Panc1 (cell line): ENCODE data around the gene AGBL1. TPM values are rescaled to one million over a fixed set of nuclear protein-coding genes. Genes with fewer than 3 reads are reported as not detected.

ENCODE experiments used
- ATAC-seq: fragments of 200-7000 bp; cut with Tn5 transposase; 2 replicates; pipeline ENCODE4 v1.9.1; 2020; ENCODE audit warnings: mild to moderate bottlenecking, moderate library complexity
- BruUV-seq: library from RNA; stranded (reverse); fragments of 400-500 nt; replicated peaks from 2 replicates; lab custom pipeline; 2021; lab: Mats Ljungman, UMichigan
- CTCF ChIA-PET: fragments of 300-600 bp; sonication (Branson Sonifier 250); formaldehyde crosslinking; loops from one replicate; lab custom pipeline; 2022; ENCODE audit warnings: antibody characterized with exemption; lab: Charles Lee
- POLR2A ChIA-PET: fragments of 300-600 bp; sonication (Branson Sonifier 250); formaldehyde crosslinking; loops from one replicate; lab custom pipeline; 2022; ENCODE audit warnings: antibody characterized with exemption; lab: Charles Lee
- DNase-seq: peaks from one replicate; pipeline ENCODE4 v3.0.0-alpha.2; 2010; ENCODE audit warnings: low read depth, low spot score
- H3K27ac ChIP-seq: 2 replicates; pipeline ENCODE4 v1.5.1; 2011; ENCODE audit warnings: mild to moderate bottlenecking, low read length, inconsistent platforms
- H3K27me3 ChIP-seq: fragments of 200-500 bp; sonication (Bioruptor generic); 2 replicates; pipeline ENCODE4 v1.6.0; 2014; ENCODE audit warnings: low read length, inconsistent platforms; ENCODE audit not compliant: control insufficient read depth, insufficient read depth
- H3K36me3 ChIP-seq: fragments of 200-500 bp; sonication (Bioruptor generic); 2 replicates; pipeline ENCODE4 v1.5.1; 2014; ENCODE audit warnings: inconsistent platforms, mild to moderate bottlenecking, low read length, moderate library complexity; ENCODE audit not compliant: control insufficient read depth, insufficient read depth
- H3K4me1 ChIP-seq: 2 replicates; pipeline ENCODE4 v1.5.1; 2011; ENCODE audit warnings: inconsistent platforms, mild to moderate bottlenecking, low read length, moderate library complexity; ENCODE audit not compliant: control insufficient read depth, insufficient read depth
- H3K4me3 ChIP-seq, 2 experiments: 2 replicates each; pipeline ENCODE4 v1.5.1; 2011 to 2012; ENCODE audit warnings: low read depth in 2 of 2, low read length in 2 of 2, mild to moderate bottlenecking in 2 of 2, inconsistent platforms in 1 of 2, moderate library complexity in 1 of 2
- H3K9me3 ChIP-seq: fragments of 200-500 bp; sonication (Bioruptor generic); 2 replicates; pipeline ENCODE4 v1.5.1; 2014; ENCODE audit warnings: low read depth, mild to moderate bottlenecking, inconsistent platforms, low read length, moderate library complexity; ENCODE audit not compliant: control insufficient read depth, insufficient read depth
- CTCF ChIP-seq: fragments of 450-650 bp; IDR thresholded peaks from 2 replicates; pipeline ENCODE4 v1.5.1; 2017; ENCODE audit warnings: mild to moderate bottlenecking
- POLR2AphosphoS5 ChIP-seq: IDR thresholded peaks from 2 replicates; pipeline ENCODE4 v1.6.1; 2012; ENCODE audit warnings: mild to moderate bottlenecking, low read depth, low read length, moderate library complexity
- SIN3A ChIP-seq: IDR thresholded peaks from 2 replicates; pipeline ENCODE4 v1.6.1; 2012; ENCODE audit warnings: low read depth, mild to moderate bottlenecking, low read length, moderate library complexity, borderline replicate concordance; ENCODE audit not compliant: insufficient read depth
- TCF7L2 ChIP-seq: IDR thresholded peaks from 2 replicates; pipeline ENCODE4 v1.6.1; 2011; ENCODE audit warnings: mild to moderate bottlenecking, low read depth, low read length, inconsistent platforms
- in situ Hi-C: cut with HindIII; loops from 2 replicates; pipeline ENCODE4 v1.10.0; 2016; ENCODE audit warnings: low sequenced_read_pairs, low pct_unique_long_range_greater_than_20kb
- intact Hi-C: fragments of 100-400 bp; cut with micrococcal nuclease; formaldehyde crosslinking; loops from one replicate; pipeline ENCODE4 v1.10.0; 2022; ENCODE audit not compliant: unreplicated experiment
- total RNA-seq: library from RNA; stranded (reverse); gene quantifications from one replicate; pipeline ENCODE4 v1.2.1, GENCODE V29; 2021; ENCODE audit not compliant: unreplicated experiment
- TF ChIP-seq, protein P1 (sequence below), 2 experiments: IDR thresholded peaks; 2 replicates each; pipeline ENCODE4 v1.6.1; 2011 to 2012; ENCODE audit warnings: low read depth in 2 of 2, control low read depth in 1 of 2, low read length in 1 of 2, mild to moderate bottlenecking in 1 of 2, moderate library complexity in 1 of 2; ENCODE audit not compliant: insufficient read depth in 1 of 2

AGBL1 gene
- total RNA-seq, 1 experiment from 2014 or later, result not detected

- no peaks in the 10 kb centered on the region for H3K27me3 ChIP-seq
- CTCF ChIA-PET, result no interaction called here
- intact Hi-C loops (no loop called here), in situ Hi-C loops (no loop called here)
- POLR2A ChIA-PET, result no interaction called here
- no peak overlapping the region for H3K4me3 ChIP-seq
- H3K9me3 ChIP-seq, result no peaks in the 10 kb centered on the region
- TF ChIP-seq POLR2AphosphoS5 (no peak), SIN3A (no peak), TCF7L2 (no peak), CTCF (no peak)
- TF ChIP-seq, protein P1, sequence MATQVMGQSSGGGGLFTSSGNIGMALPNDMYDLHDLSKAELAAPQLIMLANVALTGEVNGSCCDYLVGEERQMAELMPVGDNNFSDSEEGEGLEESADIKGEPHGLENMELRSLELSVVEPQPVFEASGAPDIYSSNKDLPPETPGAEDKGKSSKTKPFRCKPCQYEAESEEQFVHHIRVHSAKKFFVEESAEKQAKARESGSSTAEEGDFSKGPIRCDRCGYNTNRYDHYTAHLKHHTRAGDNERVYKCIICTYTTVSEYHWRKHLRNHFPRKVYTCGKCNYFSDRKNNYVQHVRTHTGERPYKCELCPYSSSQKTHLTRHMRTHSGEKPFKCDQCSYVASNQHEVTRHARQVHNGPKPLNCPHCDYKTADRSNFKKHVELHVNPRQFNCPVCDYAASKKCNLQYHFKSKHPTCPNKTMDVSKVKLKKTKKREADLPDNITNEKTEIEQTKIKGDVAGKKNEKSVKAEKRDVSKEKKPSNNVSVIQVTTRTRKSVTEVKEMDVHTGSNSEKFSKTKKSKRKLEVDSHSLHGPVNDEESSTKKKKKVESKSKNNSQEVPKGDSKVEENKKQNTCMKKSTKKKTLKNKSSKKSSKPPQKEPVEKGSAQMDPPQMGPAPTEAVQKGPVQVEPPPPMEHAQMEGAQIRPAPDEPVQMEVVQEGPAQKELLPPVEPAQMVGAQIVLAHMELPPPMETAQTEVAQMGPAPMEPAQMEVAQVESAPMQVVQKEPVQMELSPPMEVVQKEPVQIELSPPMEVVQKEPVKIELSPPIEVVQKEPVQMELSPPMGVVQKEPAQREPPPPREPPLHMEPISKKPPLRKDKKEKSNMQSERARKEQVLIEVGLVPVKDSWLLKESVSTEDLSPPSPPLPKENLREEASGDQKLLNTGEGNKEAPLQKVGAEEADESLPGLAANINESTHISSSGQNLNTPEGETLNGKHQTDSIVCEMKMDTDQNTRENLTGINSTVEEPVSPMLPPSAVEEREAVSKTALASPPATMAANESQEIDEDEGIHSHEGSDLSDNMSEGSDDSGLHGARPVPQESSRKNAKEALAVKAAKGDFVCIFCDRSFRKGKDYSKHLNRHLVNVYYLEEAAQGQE (IDR thresholded peaks at IDR 0.05; ENCODE audit: insufficient read depth in 1 of 2, low read depth in 2 of 2, low read length in 1 of 2), result no peak
- H3K4me1 ChIP-seq, result no peaks in the 10 kb centered on the region
- no peak for ATAC-seq
- DNase-seq, result no peak
- no peaks in the 10 kb centered on the region for H3K36me3 ChIP-seq
- H3K27ac ChIP-seq, result no peak overlapping the region
- BruUV-seq, result no TSS peak
These were observed 967.7 kb downstream of the AGBL1 start for GRCh38 chr15:87047203-87047965.
